Measurements from ENCODE around the gene FDXR.
"Not testable (repeated sequence)": the region's sequence is repeated elsewhere in the genome, so short reads cannot be mapped to it uniquely, and the experiment has no call there.

FDXR gene

GRCh38 chr17:74919440-74920305 is 46.9 kb upstream of the FDXR start:
- no peak for DNase-seq (ENCODE audit: low read depth)
- no peak overlapping the region for H3K4me3 ChIP-seq (ENCODE audit: low read depth, low read length)
- TF ChIP-seq CTCF (IDR thresholded peaks at IDR 0.05; ENCODE audit: low read depth, low read length, missing control alignments): peak; percentile 37

GRCh38 chr17:74918906-74919305 is 46.1 kb upstream of the FDXR start:
- no peak overlapping the region for H3K4me3 ChIP-seq (ENCODE audit: low read depth, low read length)
- TF ChIP-seq CTCF (IDR thresholded peaks at IDR 0.05; ENCODE audit: low read depth, low read length, missing control alignments): no peak
- DNase-seq (ENCODE audit: low read depth): no peak

- no peak overlapping the region for H3K4me3 ChIP-seq (ENCODE audit: low read depth, low read length)
- no peak for DNase-seq (ENCODE audit: low read depth)
- no peak for TF ChIP-seq CTCF (IDR thresholded peaks at IDR 0.05; ENCODE audit: low read depth, low read length, missing control alignments)
Measured at GRCh38 chr17:74917430-74917829, 44.6 kb upstream of the FDXR start.

GRCh38 chr17:74916851-74917199 is 44.0 kb upstream of the FDXR start:
- no peak for DNase-seq (ENCODE audit: low read depth)
- H3K4me3 ChIP-seq (ENCODE audit: low read depth, low read length): no peak overlapping the region
- no peak for TF ChIP-seq CTCF (IDR thresholded peaks at IDR 0.05; ENCODE audit: low read depth, low read length, missing control alignments)

GRCh38 chr17:74916136-74916850 is 43.5 kb upstream of the FDXR start:
- TF ChIP-seq CTCF (IDR thresholded peaks at IDR 0.05; ENCODE audit: low read depth, low read length, missing control alignments): no peak
- DNase-seq (ENCODE audit: low read depth): no peak
- H3K4me3 ChIP-seq (ENCODE audit: low read depth, low read length): no peak overlapping the region

GRCh38 chr17:74911423-74911822 is 38.6 kb upstream of the FDXR start:
- not testable (repeated sequence) for H3K4me3 ChIP-seq (ENCODE audit: low read depth, low read length); DNase-seq (ENCODE audit: low read depth)

- H3K4me3 ChIP-seq (ENCODE audit: low read depth, low read length); DNase-seq (ENCODE audit: low read depth): not testable (repeated sequence)
Measured at GRCh38 chr17:74909097-74909496, 36.3 kb upstream of the FDXR start.

- H3K4me3 ChIP-seq (ENCODE audit: low read depth, low read length): no peak overlapping the region
- TF ChIP-seq CTCF (IDR thresholded peaks at IDR 0.05; ENCODE audit: low read depth, low read length, missing control alignments): no peak
- no peak for DNase-seq (ENCODE audit: low read depth)
Measured at GRCh38 chr17:74907012-74907411, 34.2 kb upstream of the FDXR start.

GRCh38 chr17:74906214-74906793 is 33.5 kb upstream of the FDXR start:
- DNase-seq (ENCODE audit: low read depth); H3K4me3 ChIP-seq (ENCODE audit: low read depth, low read length): not testable (repeated sequence)

Measured in GM12864 (cell line).